IPS-18c (cell line): ENCODE results near the gene SV2A.
"Not testable (repeated sequence)": the region's sequence is repeated elsewhere in the genome, so short reads cannot be mapped to it uniquely, and the experiment has no call there.

Source experiments
- H3K4me3 ChIP-seq: 2 replicates; pipeline ENCODE4 v1.7.0; 2013; ENCODE audit warnings: low read depth, mild to moderate bottlenecking, low read length, moderate library complexity; ENCODE audit not compliant: insufficient read depth
- H3K9me3 ChIP-seq: one replicate; pipeline ENCODE4 v1.6.1; 2013; ENCODE audit warnings: mild to moderate bottlenecking, low read length, moderate library complexity; ENCODE audit not compliant: control insufficient read depth, insufficient read depth

Gene SV2A

GRCh38 chr1:149917571-149918144 lies at the start of gene SV2A:
SV2A (minus strand) TSS chr1:149917844; CDS start chr1:149913840, 4,004 bp downstream.
- Histone ChIP-seq H3K4me3 (peak within 1 kb of the TSS; percentile 88), H3K9me3 (no peaks in the 10 kb centered on the region)

DNA sequence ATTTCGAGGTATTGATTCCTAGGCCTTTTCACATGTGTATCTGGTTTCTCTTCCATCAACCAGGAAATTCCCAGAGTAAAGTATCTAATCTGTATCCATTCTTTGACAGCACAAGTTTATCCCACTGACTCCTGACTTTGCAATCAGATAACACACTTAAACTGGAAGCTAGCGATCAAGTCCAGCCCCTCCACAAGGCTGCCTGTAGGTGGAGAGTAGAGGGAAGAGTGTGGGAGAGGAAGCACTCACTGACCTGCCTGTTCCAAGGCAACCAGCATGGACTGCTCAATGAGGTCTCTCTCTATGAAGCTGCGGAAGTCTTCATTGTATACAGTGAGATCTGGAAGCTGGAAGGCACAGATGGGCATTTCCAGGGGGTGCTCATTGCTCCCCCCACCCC lies 49.4 kb upstream of the SV2A start:
- H3K4me3 ChIP-seq, result no peak overlapping the region

DNA sequence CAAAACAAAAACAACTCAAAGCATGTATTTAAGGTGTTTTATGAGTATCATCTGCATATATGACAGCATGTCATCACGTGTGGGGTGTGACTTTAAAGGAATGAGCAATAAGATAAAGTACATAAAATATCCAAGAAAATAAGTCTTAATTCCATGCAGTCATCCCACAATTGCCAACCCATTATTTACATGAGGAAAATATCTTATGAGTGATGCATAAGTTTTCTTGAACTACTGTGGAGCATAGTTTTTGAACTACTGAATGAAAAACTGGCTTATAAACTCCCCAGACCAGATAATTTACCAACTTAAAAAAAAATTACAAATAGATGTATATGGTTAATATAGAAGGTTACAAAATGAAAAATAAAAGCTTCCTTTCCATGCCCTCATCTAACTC lies 48.8 kb upstream of the SV2A start:
- H3K9me3 ChIP-seq, result no peaks in the 10 kb centered on the region

More for the DNA sequence above, 49.4 kb upstream of the SV2A start:
- H3K9me3 ChIP-seq, result no peaks in the 10 kb centered on the region

DNA sequence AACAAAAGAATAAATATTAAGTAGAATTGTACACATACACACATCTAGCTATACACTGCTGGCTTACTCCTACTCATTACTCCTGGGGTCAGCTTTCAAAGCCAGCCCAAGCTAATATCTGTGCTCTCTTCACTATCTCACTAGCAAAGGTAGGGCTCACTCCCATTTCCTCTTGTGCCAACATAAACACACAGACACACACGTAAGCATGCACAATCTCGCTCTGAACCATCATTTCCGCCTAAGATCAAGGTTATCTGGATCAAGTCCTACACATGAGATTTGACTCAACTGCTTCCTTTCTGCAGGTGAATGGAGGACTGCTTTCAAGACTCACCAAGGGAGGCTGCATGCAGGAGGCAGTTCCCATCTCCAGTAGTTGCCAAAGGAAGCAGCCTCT lies 47.8 kb upstream of the SV2A start:
- Histone ChIP-seq H3K4me3 (no peak overlapping the region), H3K9me3 (no peaks in the 10 kb centered on the region)

More for the DNA sequence above, 48.8 kb upstream of the SV2A start:
- no peak overlapping the region for H3K4me3 ChIP-seq

DNA sequence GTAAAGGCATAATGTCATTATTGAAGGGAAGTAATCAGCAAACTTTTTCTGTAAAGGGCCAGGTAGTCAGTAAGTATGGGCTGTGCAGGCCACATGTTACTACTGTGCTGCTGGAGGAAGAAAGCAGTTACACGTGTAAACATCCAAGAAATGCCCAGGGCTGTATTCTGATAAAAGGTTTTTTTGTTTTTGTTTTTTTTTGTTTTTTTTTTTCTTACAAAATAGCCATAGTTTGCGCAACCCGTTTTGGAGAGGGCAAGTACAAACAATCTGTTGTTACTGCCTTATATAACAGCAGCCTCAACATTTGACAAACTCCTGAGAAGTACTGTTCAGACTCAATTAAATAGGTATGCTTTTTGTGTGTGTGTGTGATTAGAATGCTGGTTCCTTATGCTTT lies 45.7 kb upstream of the SV2A start:
- Histone ChIP-seq H3K9me3 (peaks cover 3% of the 10 kb centered on the region), H3K4me3 (no peak overlapping the region)

GRCh38 chr1:149962736-149963135 lies 45.1 kb upstream of the SV2A start:
- peaks cover 7% of the 10 kb centered on the region for H3K9me3 ChIP-seq
- H3K4me3 ChIP-seq, result no peak overlapping the region

DNA sequence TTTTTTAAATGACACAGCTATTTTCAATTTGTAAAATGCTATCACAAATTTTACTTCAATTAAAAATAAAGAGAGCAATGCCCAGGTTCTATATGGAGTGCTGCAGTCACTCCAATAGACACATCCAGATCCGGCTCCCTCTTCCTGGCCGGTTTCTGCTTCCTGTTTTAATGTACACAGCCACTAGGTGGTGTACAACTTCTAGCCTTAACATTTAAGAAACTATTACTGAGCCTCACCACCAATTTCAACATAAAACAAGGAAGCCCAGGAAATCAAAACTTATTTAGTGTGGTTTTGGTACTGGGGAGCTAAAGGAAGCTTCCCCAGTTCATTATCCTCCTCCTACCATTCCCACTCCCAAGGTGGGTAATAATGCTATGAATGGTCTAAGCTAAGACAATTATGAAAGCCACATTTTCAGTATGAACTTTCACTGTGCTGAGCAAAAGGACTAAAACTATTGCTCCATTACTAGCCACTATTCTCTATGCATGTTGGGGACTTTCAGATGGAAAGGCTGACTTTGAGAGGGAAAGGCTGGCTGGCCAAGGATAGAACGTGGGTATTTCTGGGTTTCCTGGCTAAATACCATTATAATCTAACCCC lies 44.5 kb upstream of the SV2A start:
- peaks cover 9% of the 10 kb centered on the region for H3K9me3 ChIP-seq

DNA sequence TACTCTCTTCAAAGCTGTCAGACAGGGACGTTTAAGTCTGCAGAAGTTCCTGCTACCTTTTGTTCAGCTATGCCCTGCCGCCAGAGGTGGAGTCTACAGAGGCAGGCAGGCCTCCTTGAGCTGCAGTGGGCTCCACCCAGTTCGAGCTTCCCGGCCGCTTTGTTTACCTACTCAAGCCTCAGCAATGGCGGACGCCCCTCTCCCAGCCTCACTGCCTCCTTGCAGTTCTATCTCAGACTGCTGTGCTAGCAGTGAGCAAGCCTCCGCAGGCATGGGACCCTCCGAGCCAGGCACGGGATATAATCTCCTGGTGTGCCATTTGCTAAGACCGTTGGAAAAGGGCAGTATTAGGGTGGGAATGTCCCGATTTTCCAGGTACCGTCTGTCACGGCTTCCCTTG lies 39.9 kb upstream of the SV2A start:
- H3K4me3 ChIP-seq, H3K9me3 ChIP-seq: not testable (repeated sequence)

More for the DNA sequence above, 44.5 kb upstream of the SV2A start:
- H3K4me3 ChIP-seq, result no peak overlapping the region

DNA sequence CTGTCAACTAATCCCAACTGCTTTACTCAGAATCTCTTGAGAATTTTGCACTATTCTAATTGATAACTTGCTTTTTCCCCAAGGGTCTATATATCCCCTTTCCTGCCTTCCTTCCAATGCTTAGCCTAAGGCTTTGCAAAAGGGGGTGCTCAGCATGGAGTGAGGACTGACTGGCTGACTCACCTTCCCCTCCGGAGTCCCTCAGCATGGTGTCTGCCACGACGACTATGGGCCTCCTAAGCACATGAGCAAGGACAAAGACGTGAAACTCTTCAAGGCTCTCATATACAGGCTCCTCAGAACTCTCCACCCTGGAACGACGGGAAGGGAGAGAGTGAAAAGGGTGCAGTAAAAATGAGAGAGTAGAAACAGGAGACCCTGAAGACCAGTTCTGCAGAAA lies 32.3 kb upstream of the SV2A start:
- H3K4me3 ChIP-seq, result no peak overlapping the region

DNA sequence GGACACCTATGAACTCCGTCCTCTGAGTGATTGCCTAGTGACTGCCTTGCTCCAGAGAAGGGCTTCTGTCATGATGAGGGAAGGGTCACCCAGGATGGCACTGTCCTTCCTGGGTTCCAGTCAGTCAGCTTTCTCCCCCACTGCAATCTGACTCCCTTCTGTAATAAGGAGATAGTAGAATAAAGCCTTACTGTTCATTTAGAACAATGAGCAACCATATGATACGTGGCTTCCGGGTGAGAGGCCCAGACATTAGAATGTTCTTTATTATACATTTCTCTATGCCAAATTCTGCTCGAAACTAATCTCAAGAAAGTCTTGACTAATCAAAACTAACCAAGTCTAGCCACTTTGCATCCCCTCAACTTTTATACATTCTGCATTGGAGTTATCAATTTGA lies 27.6 kb upstream of the SV2A start:
- Histone ChIP-seq H3K4me3 (no peak overlapping the region), H3K9me3 (no peaks in the 10 kb centered on the region)

More for the DNA sequence above, 32.3 kb upstream of the SV2A start:
- no peaks in the 10 kb centered on the region for H3K9me3 ChIP-seq

DNA sequence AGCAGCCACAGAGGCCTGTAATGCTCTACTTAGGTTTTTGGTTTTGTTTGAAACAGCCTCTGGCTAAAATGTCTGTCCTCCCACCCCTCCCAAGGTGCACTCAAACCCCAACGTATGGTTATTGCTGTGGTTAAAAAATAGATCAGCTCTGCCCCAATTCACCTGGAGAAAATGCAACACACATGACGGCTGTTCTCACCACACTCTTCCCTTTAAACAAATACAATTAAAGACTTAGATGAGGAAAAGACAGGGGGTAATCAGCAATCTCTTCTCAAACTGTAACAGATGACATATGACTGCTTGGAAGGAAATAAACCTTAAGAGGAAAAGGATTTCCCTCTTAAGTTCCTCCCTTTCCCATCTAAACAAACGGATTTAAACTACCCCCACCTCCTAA lies 25.2 kb upstream of the SV2A start:
- peaks cover 1% of the 10 kb centered on the region for H3K9me3 ChIP-seq
- no peak overlapping the region for H3K4me3 ChIP-seq

DNA sequence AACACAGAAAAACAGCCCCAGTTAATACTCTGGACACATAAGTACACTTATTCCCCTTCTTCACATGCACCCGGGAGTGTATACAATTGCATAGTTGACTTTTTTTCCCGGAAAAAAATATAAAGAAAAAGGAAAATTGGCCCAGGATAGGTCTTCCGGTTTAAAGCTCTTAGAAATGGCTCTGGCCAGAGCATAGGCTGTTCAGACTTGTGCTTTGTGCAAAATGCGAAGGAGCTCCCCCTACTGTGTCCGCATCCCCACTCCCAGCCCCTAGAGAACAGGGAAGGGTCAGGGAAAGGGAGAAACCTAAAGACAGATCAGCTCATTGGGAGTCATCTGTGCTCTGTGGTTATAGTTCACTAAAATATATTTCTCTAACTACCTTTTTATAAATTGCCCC lies 24.6 kb upstream of the SV2A start:
- H3K9me3 ChIP-seq, result peaks cover 4% of the 10 kb centered on the region
- no peak overlapping the region for H3K4me3 ChIP-seq

GRCh38 chr1:149940427-149940826 lies 22.8 kb upstream of the SV2A start:
- Histone ChIP-seq H3K9me3 (peaks cover 4% of the 10 kb centered on the region), H3K4me3 (no peak overlapping the region)

DNA sequence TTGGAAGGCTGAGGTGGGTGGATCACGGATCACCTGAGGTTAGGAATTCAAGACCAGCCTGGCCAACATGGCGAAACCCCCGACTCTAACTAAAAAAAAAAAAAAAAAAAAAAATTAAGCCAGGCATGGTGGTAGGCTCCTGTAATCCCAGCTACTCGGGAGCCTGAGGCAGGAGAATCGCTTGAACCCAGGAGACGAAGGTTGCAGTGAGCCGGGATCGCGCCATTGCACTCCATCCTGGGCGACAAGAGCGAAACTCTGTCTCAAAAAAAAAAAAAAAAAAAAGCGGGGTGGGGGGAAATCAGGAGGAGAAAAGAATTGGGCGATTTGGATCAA lies 21.0 kb upstream of the SV2A start:
- peak overlapping the region; percentile 38; the same call in 1 of the 2 replicates for H3K4me3 ChIP-seq
- H3K9me3 ChIP-seq, result not testable (repeated sequence)

GRCh38 chr1:149937759-149938158 lies 20.1 kb upstream of the SV2A start:
- no peak overlapping the region; the same call in 1 of the 2 replicates for H3K4me3 ChIP-seq
- H3K9me3 ChIP-seq, result peaks cover 4% of the 10 kb centered on the region

DNA sequence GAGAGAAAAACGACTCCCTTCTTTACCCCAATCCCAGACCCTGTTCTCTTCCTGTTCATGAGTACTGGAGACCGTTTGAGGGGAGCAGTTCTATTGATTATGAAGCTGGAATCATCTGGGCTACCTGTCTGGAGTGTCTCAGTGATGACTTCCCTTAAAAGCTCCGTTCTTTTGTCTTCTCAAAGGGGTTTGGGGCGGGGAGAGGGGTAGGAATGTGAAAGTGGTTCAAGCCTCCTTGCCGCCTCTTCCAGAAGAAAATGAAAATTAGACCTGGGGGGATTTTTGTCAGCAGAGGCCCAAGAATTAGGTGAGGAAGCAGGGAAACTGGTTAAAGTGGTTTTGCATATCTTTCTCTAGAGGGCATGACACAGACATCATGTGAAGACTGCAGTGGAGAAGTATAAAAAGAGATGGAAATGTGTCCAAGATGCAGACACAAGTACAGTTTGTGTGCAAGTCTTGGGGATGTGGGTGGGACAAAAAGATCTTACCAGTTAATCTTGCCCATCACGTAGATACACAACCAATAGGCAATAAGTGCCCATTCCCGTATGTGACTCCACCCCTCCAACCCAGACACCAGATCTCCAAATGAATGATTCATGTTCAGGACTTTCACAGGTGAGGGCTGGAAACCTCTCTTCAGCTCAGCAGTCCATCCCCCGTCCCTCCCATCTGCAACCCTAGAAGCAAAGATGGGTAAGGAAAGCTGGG lies 19.5 kb upstream of the SV2A start:
- Histone ChIP-seq H3K9me3 (peaks cover 4% of the 10 kb centered on the region), H3K4me3 (peak overlapping the region; percentile 25; the same call in 1 of the 2 replicates)

GRCh38 chr1:149936170-149936991 lies 18.7 kb upstream of the SV2A start, which contains the start of gene MTMR11:
MTMR11 (minus strand) TSS chr1:149936879; CDS start chr1:149936647, 232 bp downstream.
- Histone ChIP-seq H3K4me3 (peak within 1 kb of the TSS; percentile 49), H3K9me3 (peaks cover 4% of the 10 kb centered on the region)
